Keratinocyte (primary cell): ENCODE results near the gene WDR6. TPM values are rescaled to one million over a fixed set of nuclear protein-coding genes. Genes with fewer than 3 reads are reported as not detected.

Source experiments
- DNase-seq: peaks from one replicate; pipeline ENCODE4 v3.0.0-alpha.2; 2011; ENCODE audit warnings: low read depth, missing footprints, low spot score
- FAIRE-seq: peaks from 2 replicates; lab custom pipeline; 2011; peaks lifted over from hg19 to GRCh38; lab: Jason Lieb, UNC
- H2AFZ ChIP-seq: 2 replicates; pipeline ENCODE4 v1.6.0; 2012; ENCODE audit warnings: low read length, control low read depth, inconsistent platforms; ENCODE audit not compliant: control insufficient read depth
- H3K27ac ChIP-seq: 2 replicates; pipeline ENCODE4 v1.5.1; 2011; ENCODE audit warnings: low read length; ENCODE audit not compliant: control insufficient read depth, insufficient read depth
- H3K27me3 ChIP-seq: 3 replicates; pipeline ENCODE4 v1.6.0; 2011; ENCODE audit warnings: low read length; ENCODE audit not compliant: control insufficient read depth, insufficient read depth; ENCODE audit errors: extremely low read depth
- H3K36me3 ChIP-seq, 2 experiments: 2 replicates in 1 of 2; 3 replicates in 1 of 2; pipeline ENCODE4 v1.5.1; 2011; ENCODE audit warnings: low read length in 2 of 2, mild to moderate bottlenecking in 1 of 2; ENCODE audit not compliant: control insufficient read depth in 2 of 2, insufficient read depth in 2 of 2; ENCODE audit errors: extremely low read depth in 1 of 2
- H3K4me1 ChIP-seq: 3 replicates; pipeline ENCODE4 v1.5.1; 2011; ENCODE audit warnings: low read length; ENCODE audit not compliant: control insufficient read depth, insufficient read depth; ENCODE audit errors: extremely low read depth
- H3K4me2 ChIP-seq: 3 replicates; pipeline ENCODE4 v1.6.0; 2011; ENCODE audit warnings: low read depth, low read length; ENCODE audit not compliant: control insufficient read depth, insufficient read depth; ENCODE audit errors: extremely low read depth
- H3K4me3 ChIP-seq, 3 experiments: fragments of 200-600 bp in 1 of 3; sonication (generic) in 1 of 3; 2 replicates in 2 of 3; 3 replicates in 1 of 3; pipeline ENCODE4 v1.5.1; 2011 to 2016; ENCODE audit warnings: low read length in 3 of 3, mild to moderate bottlenecking in 3 of 3, control low read depth in 2 of 3, inconsistent platforms in 1 of 3, low read depth in 1 of 3, mixed read lengths in 1 of 3, mixed run types in 1 of 3, moderate library complexity in 1 of 3; ENCODE audit not compliant: control insufficient read depth in 2 of 3, insufficient read depth in 2 of 3; ENCODE audit errors: extremely low read depth in 1 of 3
- H3K79me2 ChIP-seq: 2 replicates; pipeline ENCODE4 v1.6.0; 2012; ENCODE audit warnings: low read length; ENCODE audit not compliant: control insufficient read depth, insufficient read depth
- H3K9ac ChIP-seq: 3 replicates; pipeline ENCODE4 v1.6.0; 2011; ENCODE audit warnings: low read length; ENCODE audit not compliant: control insufficient read depth, insufficient read depth; ENCODE audit errors: extremely low read depth
- H3K9me1 ChIP-seq: 3 replicates; pipeline ENCODE4 v1.6.0; 2011; ENCODE audit warnings: low read length; ENCODE audit not compliant: control insufficient read depth, insufficient read depth; ENCODE audit errors: extremely low read depth
- H3K9me3 ChIP-seq: 2 replicates; pipeline ENCODE4 v1.5.1; 2012; ENCODE audit warnings: low read depth, low read length; ENCODE audit not compliant: control insufficient read depth
- H4K20me1 ChIP-seq: 3 replicates; pipeline ENCODE4 v1.6.0; 2011; ENCODE audit warnings: low read length; ENCODE audit not compliant: control insufficient read depth, insufficient read depth; ENCODE audit errors: extremely low read depth
- CTCF ChIP-seq, 3 experiments: IDR thresholded peaks in 1 of 3; conservative IDR thresholded peaks in 1 of 3; optimal IDR thresholded peaks in 1 of 3; 2 replicates in 2 of 3; 3 replicates in 1 of 3; pipeline versions ENCODE3 to v1.5.1; 2011; ENCODE audit warnings: low read length in 3 of 3, mild to moderate bottlenecking in 3 of 3, moderate library complexity in 2 of 3, control low read depth in 1 of 3, inconsistent platforms in 1 of 3; ENCODE audit not compliant: insufficient read depth in 2 of 3; ENCODE audit errors: extremely low read depth in 1 of 3
- EZH2 ChIP-seq: IDR thresholded peaks from one replicate; pipeline ENCODE4 v1.6.1; 2012; ENCODE audit warnings: inconsistent platforms, mild to moderate bottlenecking, low read length, moderate library complexity
- dilution Hi-C: fragments of 300-500 bp; cut with MboI; formaldehyde crosslinking; loops from one replicate; pipeline ENCODE4 v1.7.0; 2020; ENCODE audit warnings: low sequenced_read_pairs; ENCODE audit not compliant: extremely low pct_ligation_motif_present
- polyA plus RNA-seq, 5 experiments: library from polyadenylated mRNA; depleted of rRNA in 3 of 5; stranded (reverse) in 3 of 5; stranded (forward) in 1 of 5; unstranded in 1 of 5; fragments of >200 nt; gene quantifications; 1 replicate in 1 of 5; 2 replicates in 3 of 5; 3 replicates in 1 of 5; pipeline versions ENCODE4 v1.2.1 to v1.2.3, GENCODE V29; 2011 to 2012; ENCODE audit warnings: missing spikeins in 2 of 5, low read depth in 1 of 5, low replicate concordance in 1 of 5

WDR6 gene
- polyA plus RNA-seq, 1 donor (not counting 4 experiments of a cell fraction or from before 2014, with no cell fraction given), result 61.5 TPM

- H4K20me1 ChIP-seq, result peaks cover 27% of the 10 kb centered on the region
- peaks cover 11% of the 10 kb centered on the region for H3K9me1 ChIP-seq
- no peaks in the 10 kb centered on the region for H3K9me3 ChIP-seq
- no peaks in the 10 kb centered on the region for H3K27me3 ChIP-seq
- FAIRE-seq (no peak), DNase-seq (no peak)
- H3K36me3 ChIP-seq, result peaks cover 15 to 52% of the 10 kb centered on the region in 2 experiments
- peaks cover 22% of the 10 kb centered on the region for H3K4me1 ChIP-seq
- no peak overlapping the region for H3K4me3 ChIP-seq
- no peak overlapping the region for H3K9ac ChIP-seq
- peaks cover 44% of the 10 kb centered on the region for H3K79me2 ChIP-seq
- H3K27ac ChIP-seq, result no peak overlapping the region
- dilution Hi-C loops, result no loop called here
- TF ChIP-seq EZH2, result no peak
- no peak for TF ChIP-seq CTCF (optimal IDR thresholded peaks at IDR 0.05 in 1 of 3, IDR thresholded peaks at IDR 0.05 in 1 of 3, conservative IDR thresholded peaks at IDR 0.05 in 1 of 3; ENCODE audit: extremely low read depth in 1 of 3, insufficient read depth in 2 of 3, low read length in 3 of 3)
- no peak overlapping the region for H3K4me2 ChIP-seq
- no peak overlapping the region for H2AFZ ChIP-seq
Measured at GRCh38 chr3:49013113-49013737, 6.0 kb downstream of the WDR6 start.

GRCh38 chr3:49013738-49014660 lies 6.8 kb downstream of the WDR6 start:
- H3K36me3 ChIP-seq, result peaks cover 15 to 52% of the 10 kb centered on the region in 2 experiments
- H3K27me3 ChIP-seq, result no peaks in the 10 kb centered on the region
- no peak overlapping the region for H3K27ac ChIP-seq
- H3K9ac ChIP-seq, result no peak overlapping the region
- no peaks in the 10 kb centered on the region for H3K9me3 ChIP-seq
- peaks cover 20% of the 10 kb centered on the region for H3K4me1 ChIP-seq
- no peak overlapping the region for H3K4me3 ChIP-seq
- DNase-seq (no peak), FAIRE-seq (no peak)
- H3K4me2 ChIP-seq, result no peak overlapping the region
- peaks cover 38% of the 10 kb centered on the region for H3K79me2 ChIP-seq
- H2AFZ ChIP-seq, result no peak overlapping the region
- H4K20me1 ChIP-seq, result peaks cover 27% of the 10 kb centered on the region
- H3K9me1 ChIP-seq, result peaks cover 8% of the 10 kb centered on the region
- dilution Hi-C loops, result no loop called here
- no peak for TF ChIP-seq EZH2
- peak in 2 of 3 experiments; percentile 61 to 68 for TF ChIP-seq CTCF (optimal IDR thresholded peaks at IDR 0.05 in 1 of 3, IDR thresholded peaks at IDR 0.05 in 1 of 3, conservative IDR thresholded peaks at IDR 0.05 in 1 of 3; ENCODE audit: extremely low read depth in 1 of 3, insufficient read depth in 2 of 3, low read length in 3 of 3)
